ENCODE measurements around the gene GALNT2.

The GALNT2 gene

DNA sequence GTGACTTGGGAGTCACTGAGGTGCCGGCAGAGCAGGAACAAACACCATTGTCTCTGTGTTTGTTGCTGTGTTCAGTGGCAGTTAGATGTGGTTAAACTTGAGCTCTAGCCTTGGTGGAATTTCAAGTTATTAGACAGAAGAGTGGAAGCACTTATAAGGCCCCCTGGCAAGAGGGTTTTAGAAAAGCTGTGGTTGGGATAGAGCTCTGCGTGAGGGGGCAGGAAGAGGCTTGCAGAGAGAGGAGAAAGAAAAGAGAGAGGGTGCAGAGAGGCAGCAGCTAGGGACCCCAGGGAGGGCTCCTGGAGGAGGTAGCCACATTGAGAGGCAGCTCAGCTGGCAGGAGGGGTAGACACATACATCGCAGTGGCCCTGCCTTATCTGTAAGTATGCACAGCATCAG is 128.2 kb downstream of the GALNT2 start:
- no peak for DNase-seq

DNA sequence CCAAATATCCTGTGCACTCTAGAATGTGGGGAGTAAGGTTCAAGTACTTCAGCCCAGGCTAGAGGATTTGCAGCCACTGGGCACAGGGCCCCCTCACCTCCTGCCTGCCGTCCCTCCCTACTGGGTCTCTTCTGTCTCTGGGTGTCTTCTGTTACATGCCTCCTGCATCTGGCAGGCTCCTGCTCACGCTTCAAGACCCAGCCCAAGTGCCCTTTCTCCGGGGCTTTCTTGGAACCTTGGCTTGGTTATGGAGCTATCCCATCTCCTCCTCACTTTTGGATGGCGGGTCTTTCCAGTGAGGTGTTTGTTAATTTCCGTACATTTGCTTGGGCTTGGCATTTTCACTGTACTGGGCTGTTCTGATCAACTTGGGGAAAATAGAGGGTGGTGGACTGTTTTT is 129.0 kb downstream of the GALNT2 start:
- no peak for DNase-seq

DNA sequence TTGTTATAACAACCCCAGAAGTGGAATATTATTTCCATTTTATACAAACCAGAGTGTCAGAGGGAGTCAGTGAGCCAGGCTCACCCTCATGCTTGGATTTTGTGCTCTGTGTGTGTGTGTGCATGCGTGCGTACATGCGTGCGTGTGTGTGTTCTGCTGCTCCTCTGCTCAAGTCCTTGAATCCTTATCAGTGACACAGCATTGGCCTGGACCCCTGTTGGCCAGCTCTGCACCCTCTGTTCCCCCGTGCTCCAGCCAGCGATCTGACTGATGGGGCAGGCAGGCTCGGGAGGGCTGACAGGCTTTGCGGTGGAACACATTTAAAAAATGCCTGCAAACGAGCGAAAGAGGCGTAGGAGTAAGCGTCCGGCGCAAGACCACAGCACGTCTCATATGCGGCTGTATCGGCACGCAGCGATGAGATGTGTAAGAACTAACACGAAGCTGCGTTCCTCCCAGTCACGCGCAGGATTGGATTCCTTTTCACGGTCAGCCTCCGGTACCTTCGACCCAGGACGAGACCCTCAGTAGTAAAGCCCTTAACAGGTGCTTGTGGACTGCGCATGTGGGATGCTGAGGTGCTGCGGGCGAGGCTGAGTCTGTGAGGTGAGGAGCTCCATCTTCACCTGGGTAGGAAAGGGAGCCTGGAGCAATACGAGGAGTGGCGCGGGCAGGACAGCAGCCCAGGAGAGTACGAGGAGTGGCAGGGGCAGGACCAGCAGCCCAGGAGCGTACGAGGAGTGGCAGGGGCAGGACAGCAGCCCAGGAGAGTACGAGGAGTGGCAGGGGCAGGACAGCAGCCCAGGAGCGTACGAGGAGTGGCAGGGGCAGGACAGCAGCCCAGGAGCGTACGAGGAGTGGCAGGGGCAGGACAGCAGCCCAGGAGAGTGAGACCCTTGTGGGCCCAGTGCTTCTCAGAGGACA is 130.9 kb downstream of the GALNT2 start:
- no peak for DNase-seq

DNA sequence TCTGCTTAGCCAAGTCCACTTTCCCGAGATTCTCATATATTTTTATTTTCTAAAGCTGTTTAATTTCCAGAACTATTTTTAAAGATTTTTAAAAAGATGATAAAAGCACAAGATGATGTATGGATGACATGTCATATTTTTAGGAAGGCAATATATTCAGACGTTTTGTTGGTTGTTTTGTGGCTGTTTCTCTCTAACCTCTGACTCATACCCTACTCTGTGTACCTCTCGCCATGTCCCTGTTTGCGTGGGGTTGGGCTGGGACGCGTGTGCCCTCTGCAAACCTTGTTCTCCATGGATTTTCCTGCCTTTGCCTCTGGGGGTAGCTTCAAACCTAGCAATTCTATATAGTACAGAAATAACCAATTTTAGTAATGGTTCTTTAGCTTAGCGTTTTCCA is 132.0 kb downstream of the GALNT2 start:
- DNase-seq, result no peak

DNA sequence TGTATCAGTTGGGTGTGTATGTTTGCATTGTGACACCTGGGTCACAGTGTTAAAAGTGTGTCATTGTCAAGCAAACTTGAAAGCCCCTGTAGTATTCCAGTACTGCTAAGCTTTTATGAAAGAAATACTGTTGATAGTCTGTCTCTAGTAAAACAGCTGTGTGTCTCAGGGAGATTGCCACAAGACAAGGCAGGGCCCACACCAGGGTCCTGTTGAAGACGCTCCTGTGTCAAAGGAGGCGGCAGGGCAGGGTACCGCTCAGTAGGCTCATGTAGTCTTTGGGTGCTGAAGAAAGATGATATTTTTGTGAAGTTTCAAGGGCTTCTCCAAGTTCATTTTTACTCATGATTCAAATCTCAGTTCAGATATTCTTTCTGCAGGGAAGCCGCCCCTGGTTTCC is 132.5 kb downstream of the GALNT2 start:
- DNase-seq, result no peak

DNA sequence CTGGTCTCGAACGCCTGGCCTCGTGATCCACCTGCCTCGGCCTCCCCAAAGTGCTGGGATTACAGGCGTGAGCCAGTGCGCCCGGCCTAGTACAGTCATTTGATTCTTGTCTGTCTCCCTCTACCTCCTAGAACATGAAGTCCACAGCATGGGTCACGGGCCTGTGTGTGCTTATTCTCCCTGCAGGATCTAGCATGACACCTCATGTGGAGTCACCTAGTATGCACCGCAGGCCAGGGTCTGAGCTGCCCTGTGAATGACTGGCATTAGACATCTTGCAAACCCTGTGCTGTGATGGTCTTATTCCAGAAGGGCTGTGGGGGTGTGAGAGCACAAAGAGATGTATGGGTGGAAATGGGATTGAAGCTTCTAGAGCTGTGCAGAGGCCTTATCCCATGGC is 133.2 kb downstream of the GALNT2 start:
- no peak for DNase-seq

DNA sequence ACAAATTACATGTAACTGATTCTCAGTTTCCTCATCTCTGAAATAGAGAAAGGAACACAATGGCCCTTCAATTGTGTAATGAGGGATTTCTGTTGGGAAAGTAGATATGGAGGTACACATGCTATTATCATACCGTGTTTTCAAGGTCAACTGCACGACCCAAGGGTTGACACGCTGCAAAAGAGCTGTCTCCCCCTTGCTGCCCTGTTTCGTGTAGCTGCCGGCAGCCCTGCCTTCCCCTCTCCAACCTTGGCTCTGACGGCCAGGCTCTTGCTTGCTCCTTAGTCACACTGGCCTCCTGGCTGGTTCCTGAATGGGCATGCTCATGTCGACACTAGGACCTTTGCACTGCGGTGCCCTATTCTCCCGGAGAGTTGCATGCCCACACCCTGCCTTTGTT is 134.4 kb downstream of the GALNT2 start:
- DNase-seq, result no peak

DNA sequence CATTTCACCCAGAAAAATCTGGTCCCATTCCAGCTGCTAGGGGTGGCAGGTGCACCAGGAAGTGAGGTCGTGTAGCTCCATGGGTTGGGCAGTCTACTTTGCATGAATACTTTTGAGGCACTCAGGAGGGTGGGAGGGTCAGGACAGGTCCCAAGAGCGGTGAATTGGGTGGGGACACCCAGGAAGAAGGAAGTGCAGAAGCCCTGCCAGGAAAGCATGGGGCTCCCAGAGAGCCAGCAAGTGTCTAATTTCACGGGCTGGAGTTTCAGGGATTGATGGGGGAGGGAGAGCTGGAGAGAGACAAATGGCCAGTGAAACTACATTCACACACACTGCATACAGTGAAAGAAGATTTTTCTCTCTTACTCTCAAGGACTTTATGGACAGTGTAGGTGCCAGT is 137.8 kb downstream of the GALNT2 start:
- peak in 1 of 2 experiments; percentile 39 for DNase-seq

DNA sequence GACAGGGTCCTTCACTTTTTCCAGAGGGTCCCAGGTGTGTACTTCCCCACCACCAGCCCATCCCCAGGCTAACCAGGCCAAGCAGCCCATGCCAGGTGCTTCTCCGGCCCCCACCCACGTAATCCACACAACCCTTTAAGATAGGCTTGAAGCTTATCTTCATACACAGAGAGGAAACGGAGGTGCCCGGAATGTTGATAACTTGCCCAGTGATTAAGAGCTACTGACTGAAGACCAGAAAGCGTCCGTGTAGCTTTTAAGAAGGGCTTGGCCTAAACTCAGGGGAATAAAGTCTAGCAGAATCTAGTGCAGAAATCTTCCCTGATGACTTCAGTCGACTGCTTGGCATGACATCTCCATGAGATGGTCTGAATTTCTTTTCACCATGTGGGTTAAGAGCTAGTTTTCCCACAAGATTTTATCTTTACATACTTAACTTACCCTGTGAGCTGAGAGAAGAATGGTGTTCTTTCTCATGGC is 138.7 kb downstream of the GALNT2 start:
- DNase-seq, result no peak

DNA sequence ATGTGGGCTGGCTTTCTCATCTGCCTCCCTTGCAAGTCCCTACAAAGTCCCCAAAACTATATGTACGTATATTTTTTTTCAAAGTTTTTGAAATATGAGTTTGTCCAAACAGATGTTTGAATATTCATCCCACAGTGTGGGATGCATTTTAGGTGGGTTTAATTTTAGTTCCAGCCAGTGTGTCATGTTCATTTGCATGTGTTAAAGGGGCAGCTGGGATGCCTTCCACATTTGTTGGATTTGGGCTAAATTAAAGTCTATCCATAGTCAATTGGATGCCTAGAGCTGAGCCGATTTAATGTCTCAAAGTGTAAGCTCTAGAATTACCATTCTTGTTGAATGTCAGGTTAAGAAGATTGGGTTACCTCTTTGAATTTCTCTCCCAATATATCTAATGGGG is 139.2 kb downstream of the GALNT2 start:
- no peak for DNase-seq

DNA sequence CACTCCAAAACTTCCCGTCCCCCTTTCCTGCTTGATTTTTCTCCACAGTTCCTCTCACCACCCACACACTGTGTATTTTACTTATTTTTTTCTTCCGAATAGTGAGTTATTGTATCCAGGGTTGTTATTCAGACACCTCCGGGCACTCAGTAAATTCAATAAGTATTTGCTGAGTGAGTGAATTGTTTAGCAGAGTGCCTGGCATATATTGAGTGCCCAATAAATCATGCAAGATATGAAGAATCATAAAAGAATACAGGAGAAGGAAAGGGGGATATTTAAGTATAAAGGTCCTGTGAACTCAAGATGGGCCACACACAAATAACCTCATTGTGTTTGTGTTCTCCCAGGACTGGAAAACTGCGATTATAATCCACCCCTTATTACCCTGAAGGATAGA is 139.9 kb downstream of the GALNT2 start:
- no peak for DNase-seq

DNA sequence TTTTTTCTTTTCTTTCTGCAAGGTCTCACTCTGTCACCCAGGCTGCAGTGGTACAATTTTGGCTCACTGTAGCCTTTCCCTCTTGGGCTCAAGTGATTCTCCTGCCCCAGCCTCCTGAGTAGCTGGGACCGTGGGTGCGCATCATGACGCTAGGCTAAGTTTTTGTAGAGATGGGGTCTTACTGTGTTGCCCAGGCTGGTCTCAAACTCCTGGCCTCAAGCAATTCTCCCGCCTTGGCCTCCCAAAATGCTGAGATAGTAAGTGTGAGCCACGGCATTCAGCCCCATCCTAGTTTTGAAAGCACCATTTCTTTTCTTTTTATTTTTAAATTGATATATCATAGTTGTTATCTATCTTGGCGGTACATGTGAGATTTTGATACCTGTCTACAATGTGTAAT is 140.6 kb downstream of the GALNT2 start:
- DNase-seq, result no peak

DNA sequence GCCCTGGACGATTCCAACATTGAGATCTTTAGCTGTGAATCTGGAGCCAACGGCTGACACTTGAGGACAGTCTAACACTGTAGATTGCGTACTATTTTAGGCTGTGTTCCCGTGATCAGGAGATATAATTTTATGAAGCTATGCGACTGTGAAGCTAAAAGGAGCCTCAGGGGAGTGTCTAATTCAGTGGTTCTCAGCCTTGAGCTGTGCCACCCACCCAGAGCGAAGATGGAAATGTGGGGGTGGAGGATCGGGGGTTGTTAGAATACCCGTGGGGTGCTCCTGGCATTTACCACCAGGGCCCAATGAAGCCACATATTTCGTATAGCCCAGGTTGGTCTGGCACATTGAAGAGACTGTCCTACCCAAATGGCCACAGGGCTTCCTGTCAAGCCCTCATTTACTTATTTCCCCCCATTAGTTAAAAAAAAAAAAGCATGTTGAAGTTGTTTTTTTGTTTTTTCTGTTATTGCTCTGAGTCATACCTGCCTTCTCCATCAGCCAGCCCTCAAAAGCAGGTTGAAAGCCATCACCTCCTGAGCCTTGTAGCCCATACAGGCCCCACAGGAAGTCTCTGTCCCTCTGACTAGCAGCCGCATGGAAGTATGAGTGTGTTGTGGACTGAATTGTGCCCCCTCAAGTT is 141.7 kb downstream of the GALNT2 start:
- DNase-seq, result no peak

DNA sequence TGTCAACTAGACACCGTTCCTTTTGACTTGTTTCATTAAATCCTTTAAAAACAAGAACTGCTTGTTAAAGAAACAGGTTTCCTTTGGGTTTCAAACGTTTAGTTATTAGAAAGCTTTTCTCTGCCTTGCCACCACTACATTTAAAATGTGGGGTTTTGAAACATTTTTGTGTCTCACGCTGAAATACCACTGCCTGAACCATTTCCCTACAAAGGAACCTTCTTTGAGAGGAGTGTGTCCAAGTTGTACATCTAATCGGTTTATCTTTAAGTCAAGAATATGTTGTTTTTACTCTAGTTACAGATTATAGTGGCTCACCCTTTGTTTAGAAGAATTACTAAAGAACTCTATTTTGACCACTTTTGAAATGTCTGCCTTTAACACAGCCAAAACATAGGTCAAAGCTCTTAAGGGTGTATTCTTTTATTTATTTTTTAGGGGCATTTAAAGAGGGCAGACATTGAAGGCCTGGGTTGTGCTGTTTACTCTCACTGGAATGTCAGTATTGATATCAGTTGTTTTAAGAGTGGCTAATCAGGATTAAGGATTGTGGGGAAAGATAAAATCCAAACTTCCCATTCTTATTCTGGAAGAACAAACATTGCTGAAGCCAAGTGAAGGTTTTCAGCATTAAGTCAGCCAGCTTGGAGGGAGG is 143.4 kb downstream of the GALNT2 start:
- no peak for DNase-seq

DNA sequence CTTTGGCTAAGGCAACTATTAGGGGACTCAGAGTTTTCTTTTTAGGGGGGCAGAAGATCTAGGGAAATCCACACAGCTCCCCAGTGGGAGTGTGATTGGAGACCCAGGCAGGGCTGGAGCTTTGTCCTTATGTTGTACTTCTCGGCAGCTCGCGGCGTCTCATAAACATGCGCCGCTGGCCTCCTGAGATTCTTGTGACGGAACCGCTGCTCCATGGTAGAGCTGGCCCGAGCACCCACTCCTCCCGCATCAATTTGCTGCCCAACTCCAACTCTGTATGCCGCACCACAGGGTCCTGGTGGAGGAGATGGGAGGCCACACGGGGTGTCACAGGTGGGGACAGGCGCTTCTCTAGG is 143.9 kb downstream of the GALNT2 start:
- DNase-seq, result no peak

DNA sequence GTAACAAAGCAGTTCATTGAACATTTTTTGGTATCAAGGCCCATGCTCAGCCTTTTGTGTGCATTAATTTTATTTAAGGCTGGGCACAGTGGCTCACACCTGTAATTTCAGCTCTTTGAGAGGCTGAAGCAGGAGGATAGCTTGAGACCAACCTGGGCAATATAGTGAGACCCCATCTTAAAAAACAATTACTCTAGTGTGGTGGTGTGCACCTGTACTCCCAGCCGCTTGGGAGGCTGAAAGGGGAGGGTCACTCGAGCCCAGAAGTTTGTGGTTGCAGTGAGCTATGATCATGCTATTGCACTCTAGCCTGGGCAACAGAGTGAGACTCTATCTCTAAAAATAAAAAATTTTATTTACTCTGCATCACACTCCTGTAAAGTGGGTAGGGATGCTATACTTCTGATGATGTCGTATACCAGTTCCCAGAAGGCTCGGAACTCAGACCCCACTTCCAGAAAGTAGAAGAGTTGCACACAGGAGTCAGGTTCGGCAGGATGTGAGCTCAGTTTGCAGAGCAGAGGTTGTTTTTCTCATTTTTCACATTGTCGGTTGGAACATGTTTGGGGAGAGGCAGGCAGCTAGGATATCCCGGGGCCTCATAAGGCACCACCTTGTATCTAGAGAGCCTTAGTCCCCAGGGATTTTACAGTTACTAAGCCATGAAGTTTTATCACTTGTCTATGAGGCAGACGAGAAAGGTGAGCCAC is 144.6 kb downstream of the GALNT2 start:
- peak; percentile 50 to 72 for DNase-seq

DNA sequence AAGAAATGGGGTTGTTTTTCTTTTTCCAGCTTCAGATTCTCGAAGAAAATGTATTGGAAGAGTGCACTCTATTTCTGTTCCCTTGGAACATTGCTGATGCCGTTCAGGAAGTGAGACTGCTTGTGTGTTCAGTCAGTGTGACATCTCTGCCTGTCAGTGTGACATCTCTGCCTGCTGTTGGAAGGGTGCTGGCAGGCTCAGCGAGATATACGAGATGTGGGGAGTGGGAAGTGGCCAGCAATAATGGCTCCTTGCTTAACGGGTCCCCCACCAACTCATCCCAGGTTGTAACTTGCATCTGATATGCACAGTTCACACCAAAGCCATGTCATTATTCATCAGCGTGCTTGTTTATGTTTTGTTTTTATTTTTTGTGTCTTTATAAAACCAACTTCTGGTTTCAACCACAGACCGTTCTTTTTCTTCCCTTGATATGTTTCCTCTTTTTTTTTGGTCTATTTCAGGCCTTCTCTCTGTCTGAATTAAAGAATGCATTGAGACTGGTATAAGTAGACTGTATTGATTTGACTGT is 145.4 kb downstream of the GALNT2 start:
- no peak for DNase-seq

DNA sequence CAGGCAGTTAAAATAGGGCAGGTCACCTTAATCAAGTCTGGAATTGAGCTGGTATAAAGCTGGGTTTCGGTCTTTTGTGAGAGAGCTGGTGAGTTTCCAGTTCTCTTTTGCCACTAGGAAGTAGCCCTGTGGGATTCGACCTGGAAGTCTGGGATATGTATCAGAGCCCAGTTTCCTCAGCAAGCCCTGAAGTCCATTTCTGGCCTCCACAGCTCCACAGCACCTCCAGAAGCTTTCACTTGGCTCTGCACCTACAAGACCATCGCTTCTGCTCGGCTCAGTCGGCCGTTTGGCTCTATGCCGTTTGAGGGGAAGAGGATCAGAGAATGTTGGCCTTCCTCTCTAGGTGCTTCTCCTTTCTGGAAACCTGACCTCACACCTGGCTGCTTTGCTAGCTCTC is 148.0 kb downstream of the GALNT2 start:
- peak; percentile 64 to 77 for DNase-seq

DNA sequence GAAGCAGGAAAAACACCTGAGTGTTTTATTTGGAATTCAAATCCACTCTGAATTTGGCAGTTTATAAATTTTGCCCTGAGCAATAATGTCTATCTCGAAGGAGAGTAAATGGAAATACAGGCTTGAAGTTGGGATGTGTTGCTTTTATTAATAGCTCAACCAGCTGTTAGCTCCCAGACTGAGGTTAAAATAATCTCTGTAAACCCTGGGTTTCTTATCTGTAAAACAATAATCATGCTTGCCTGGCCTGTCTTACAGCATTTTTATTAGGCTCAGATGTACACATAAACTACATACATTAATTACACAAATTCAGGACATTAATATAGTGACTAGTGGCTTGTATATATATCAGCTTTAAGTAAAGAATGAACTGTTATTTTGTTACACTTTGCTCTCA is 148.5 kb downstream of the GALNT2 start:
- DNase-seq, result peak in 1 of 2 experiments; percentile 52

DNA sequence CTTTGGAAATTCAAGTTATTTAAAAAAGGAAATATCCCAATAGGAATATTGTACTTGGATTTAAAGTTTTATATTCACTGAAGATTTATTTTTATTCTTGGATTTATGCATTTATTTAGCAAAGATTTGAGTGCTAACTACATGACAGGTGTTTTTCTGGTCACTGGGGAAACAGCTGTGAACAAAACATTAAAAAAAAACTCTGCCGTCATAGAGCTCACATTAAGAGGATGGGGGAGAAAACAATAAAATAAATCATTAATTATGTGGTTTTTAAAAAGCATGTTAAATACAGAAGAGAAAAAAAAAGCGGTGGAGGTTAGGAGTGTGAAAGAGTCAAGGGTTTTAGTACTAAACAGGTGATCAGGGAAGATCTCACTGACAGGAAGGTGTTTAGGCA is 149.9 kb downstream of the GALNT2 start:
- DNase-seq, result no peak

DNA sequence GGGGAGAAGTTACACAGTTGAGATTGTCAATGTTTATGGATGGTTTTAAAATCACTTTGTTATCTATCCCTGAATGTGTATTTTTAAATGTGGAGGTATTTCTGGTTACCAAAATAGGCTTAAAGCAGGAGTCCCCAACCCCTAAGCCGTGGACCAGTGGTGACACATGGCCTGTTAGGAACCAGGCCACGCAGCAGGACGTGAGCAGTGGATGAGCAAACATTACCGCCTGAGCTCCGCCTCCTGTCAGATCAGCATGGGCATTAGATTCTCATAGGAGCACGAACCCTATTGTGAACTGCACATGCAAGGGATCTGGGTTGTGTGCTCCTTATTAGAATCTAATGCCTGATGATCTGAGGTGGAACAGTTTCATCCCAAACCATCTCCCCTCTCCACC is 151.6 kb downstream of the GALNT2 start:
- no peak for DNase-seq

DNA sequence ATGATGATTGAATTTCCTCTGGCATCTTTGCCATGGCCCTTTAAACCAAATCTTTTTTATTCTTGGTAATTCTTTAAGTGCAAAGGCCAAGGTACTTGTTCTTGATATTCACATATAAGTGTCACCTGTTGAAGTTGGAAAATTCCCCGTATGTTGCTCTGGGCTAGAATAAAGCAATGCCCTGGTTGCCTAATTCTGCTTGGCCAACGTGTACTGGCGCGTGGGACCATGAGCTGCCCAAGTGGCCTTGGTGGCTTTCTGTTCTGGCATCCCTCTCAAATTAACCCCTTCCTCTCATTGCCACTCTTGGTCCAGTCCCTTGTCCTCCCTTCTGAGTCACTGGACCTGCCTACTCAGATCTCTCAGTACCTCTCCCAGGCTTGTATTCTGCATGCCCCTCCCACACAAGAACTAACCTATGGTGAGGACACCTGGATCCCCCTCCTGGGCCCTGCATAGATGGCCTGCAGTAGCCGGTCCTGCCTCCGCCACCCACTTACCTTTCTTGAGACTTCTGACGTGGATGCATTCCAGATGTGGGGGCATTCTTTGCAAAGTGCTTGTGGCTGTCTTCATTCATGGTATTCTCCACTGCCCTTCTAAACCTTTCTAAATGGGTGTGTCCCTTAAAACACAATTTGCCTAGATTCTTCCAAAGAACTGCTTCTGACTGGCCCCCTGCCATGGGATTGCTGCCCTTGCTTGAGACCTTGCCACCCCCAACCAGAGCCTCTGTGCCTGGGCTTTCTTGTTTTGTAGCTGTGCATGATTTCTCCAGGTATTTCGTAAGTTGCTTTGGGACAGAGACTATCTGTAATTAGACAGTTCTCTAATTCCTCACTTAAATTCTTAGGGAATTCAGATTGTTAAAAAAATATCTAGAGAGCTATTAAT is 152.4 kb downstream of the GALNT2 start:
- DNase-seq, result no peak

All from NCI-H526 (cell line).